T-cell (primary cell): ENCODE results near the gene UBQLN4. TPM values are rescaled to one million over a fixed set of nuclear protein-coding genes. Genes with fewer than 3 reads are reported as not detected.

Experiments used
- ATAC-seq, 4 experiments: fragments of 200-7000 bp in 3 of 4; fragments of 150-1000 bp in 1 of 4; cut with Tn5 transposase; replicated peaks in 1 of 4; 1 replicate in 3 of 4; 2 replicates in 1 of 4; pipeline ENCODE4 v1.10.0; 2021; ENCODE audit warnings: moderate library complexity in 3 of 4, mild to moderate bottlenecking in 2 of 4, moderate number of reproducible peaks in 1 of 4
- CTCF ChIA-PET, 2 donors: fragments of 300-600 bp; sonication (Branson Sonifier 250); formaldehyde crosslinking; loops; one replicate each; lab custom pipeline; 2022; ENCODE audit warnings: antibody characterized with exemption in 2 of 2; lab: Charles Lee
- POLR2A ChIA-PET, 2 donors: fragments of 300-600 bp; sonication (Branson Sonifier 250); formaldehyde crosslinking; loops; one replicate each; lab custom pipeline; 2022; ENCODE audit warnings: antibody characterized with exemption in 2 of 2; lab: Charles Lee
- DNase-seq, 35 experiments: peaks; one replicate each; pipeline versions ENCODE4 v3.0.0 to v3.0.0-alpha.2; 2013 to 2023
- H3K27ac ChIP-seq: one replicate; pipeline ENCODE4 v1.5.1; 2013; ENCODE audit warnings: low read length
- H3K27me3 ChIP-seq, 2 experiments: replicated peaks in 1 of 2; 1 replicate in 1 of 2; 2 replicates in 1 of 2; pipeline versions ENCODE4 v1.6.1 to v1.7.0; 2013; ENCODE audit warnings: low read length in 1 of 2, mixed read lengths in 1 of 2; ENCODE audit not compliant: control insufficient read depth in 2 of 2, insufficient read depth in 2 of 2; ENCODE audit errors: extremely low read depth in 1 of 2
- H3K36me3 ChIP-seq, 2 donors: 1 replicate in 1 of 2; 2 replicates in 1 of 2; pipeline versions ENCODE4 v1.6.1 to v1.7.0; 2013; ENCODE audit warnings: low read length in 1 of 2; ENCODE audit not compliant: control insufficient read depth in 2 of 2, insufficient read depth in 1 of 2; ENCODE audit errors: extremely low read depth in 1 of 2
- H3K4me1 ChIP-seq, 2 experiments: 1 replicate in 1 of 2; 2 replicates in 1 of 2; pipeline versions ENCODE4 v1.6.1 to v1.7.0; 2013; ENCODE audit warnings: low read length in 2 of 2, mixed read lengths in 1 of 2; ENCODE audit not compliant: insufficient read depth in 2 of 2, control insufficient read depth in 1 of 2; ENCODE audit errors: extremely low read depth in 1 of 2
- H3K4me3 ChIP-seq, 2 donors: 1 replicate in 1 of 2; 2 replicates in 1 of 2; pipeline versions ENCODE4 v1.5.1 to v1.7.0; 2013; ENCODE audit warnings: mild to moderate bottlenecking in 2 of 2, low read length in 1 of 2, moderate library complexity in 1 of 2; ENCODE audit not compliant: control insufficient read depth in 1 of 2; ENCODE audit errors: extremely low read depth in 1 of 2
- H3K9me3 ChIP-seq: 2 replicates; pipeline ENCODE4 v1.7.0; 2013
- H3K27ac Mint-ChIP-seq, 2 donors: one replicate each; pipeline ENCODE4 v1.8.0; 2020 to 2021; ENCODE audit warnings: mild to moderate bottlenecking in 2 of 2, mixed read lengths in 2 of 2
- H3K27me3 Mint-ChIP-seq, 2 donors: one replicate each; pipeline ENCODE4 v1.8.0; 2021 to 2022; ENCODE audit warnings: mixed read lengths in 2 of 2
- H3K36me3 Mint-ChIP-seq: one replicate; pipeline ENCODE4 v1.8.0; 2021; ENCODE audit warnings: mixed read lengths
- H3K4me1 Mint-ChIP-seq, 3 donors: one replicate each; pipeline ENCODE4 v1.8.0; 2020 to 2022; ENCODE audit warnings: mixed read lengths in 3 of 3, mild to moderate bottlenecking in 1 of 3
- H3K4me3 Mint-ChIP-seq, 3 donors: one replicate each; pipeline ENCODE4 v1.8.0; 2020 to 2022; ENCODE audit warnings: mild to moderate bottlenecking in 3 of 3, mixed read lengths in 3 of 3, moderate library complexity in 3 of 3
- H3K9me3 Mint-ChIP-seq, 3 donors: one replicate each; pipeline ENCODE4 v1.8.0; 2020 to 2022; ENCODE audit warnings: mixed read lengths in 3 of 3
- WGBS: methylation state at CpG from one replicate; pipeline ENCODE4 v1.1.5; 2013; ENCODE audit warnings: missing lambda C conversion rate; ENCODE audit not compliant: insufficient coverage; 5-methylcytosine and 5-hydroxymethylcytosine counted together
- total RNA-seq, 35 experiments: library from RNA in 6 of 35; stranded (reverse) in 6 of 35; fragments of 120-200 nt in 1 of 35; gene quantifications; one replicate each; pipeline versions ENCODE4 v1.2.1 to v1.2.4 and lab custom pipeline; 2013 to 2026

UBQLN4 gene
- total RNA-seq, 5 donors from 2014 or later (not counting 1 experiment from before 2014, with no cell fraction given): 21.9 to 39.6 (median 37.9) TPM

GRCh38 chr1:156052862-156053767 is 483 bp downstream of the UBQLN4 start:
- Histone ChIP-seq H3K4me1 (peaks cover 6 to 22% of the 10 kb centered on the region in 2 experiments), H3K27me3 (no peaks in the 10 kb centered on the region), H3K9me3 (no peaks in the 10 kb centered on the region), H3K36me3 (peaks cover 6 to 29% of the 10 kb centered on the region in 2 donors), H3K27ac (peak overlapping the region; percentile 31), H3K4me3 (peak overlapping the region; percentile 57 to 80)
- no peaks in the 10 kb centered on the region for H3K9me3 Mint-ChIP-seq
- CTCF ChIA-PET: interaction anchor here in 1 of 2 donors (0.9 kb wide), 1 partner anchor 90 kb away, joined by 4 read pairs; no protein-coding TSS in a partner anchor
- 0% methylated on average over 27 of the region's 63 CpGs for WGBS
- H3K4me3 Mint-ChIP-seq: peak overlapping the region; percentile 83 to 100 (median 93)
- peak overlapping the region; percentile 77 for H3K27ac Mint-ChIP-seq
- ATAC-seq (peak; percentile 35 to 50 (median 44)), DNase-seq (peak; percentile 24 to 74 (median 59))
- POLR2A ChIA-PET: interaction anchor here (0.6 to 0.7 kb wide), 3 partner anchors 688 to 1607 kb away, joined by 3 to 4 read pairs (median 3); partner anchors contain the start of gene MRPL24 (in 1 of the 2)
- no peaks in the 10 kb centered on the region for H3K27me3 Mint-ChIP-seq
- peaks cover 20% of the 10 kb centered on the region for H3K36me3 Mint-ChIP-seq
- H3K4me1 Mint-ChIP-seq: peaks cover 28 to 43% (median 34%) of the 10 kb centered on the region in 3 donors

DNA sequence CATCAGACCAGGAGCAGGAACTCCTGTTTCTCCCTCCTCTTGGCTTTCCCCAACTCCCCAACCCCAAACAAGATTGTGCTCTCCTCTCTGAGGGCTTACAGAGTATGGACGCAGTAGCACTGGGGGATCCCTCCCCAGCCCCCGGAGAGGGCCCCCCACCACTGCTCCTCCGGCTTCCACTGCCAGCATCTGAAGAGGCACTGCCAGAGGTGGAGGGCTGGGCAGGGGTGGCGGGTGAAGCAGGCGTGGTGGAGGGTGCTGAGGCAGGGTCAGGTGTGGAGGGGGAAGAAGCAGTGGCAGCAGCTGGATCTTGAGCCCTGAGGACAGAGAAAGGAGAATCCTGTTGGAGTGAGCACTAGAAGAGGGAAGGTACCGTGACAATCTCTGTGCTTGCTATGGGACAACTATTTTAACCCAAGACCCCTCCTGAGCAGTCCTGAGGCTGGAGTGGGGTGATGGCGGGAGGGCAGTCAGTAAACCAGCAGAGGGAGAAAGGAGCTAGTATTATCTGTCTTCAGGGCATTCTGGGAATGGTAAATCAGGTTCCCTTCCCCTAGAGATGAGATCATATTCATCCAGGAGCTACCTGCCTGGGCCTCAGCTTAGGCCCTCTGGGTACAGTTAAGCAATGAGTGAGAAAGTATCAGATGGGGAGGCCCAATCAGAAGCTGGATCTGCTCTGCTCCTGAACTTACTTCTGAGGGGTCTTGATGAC is 2.4 kb downstream of the UBQLN4 start:
- Mint-ChIP-seq H3K27ac (peak overlapping the region in 1 of 2 donors; percentile 40), H3K36me3 (peaks cover 17% of the 10 kb centered on the region)

DNA sequence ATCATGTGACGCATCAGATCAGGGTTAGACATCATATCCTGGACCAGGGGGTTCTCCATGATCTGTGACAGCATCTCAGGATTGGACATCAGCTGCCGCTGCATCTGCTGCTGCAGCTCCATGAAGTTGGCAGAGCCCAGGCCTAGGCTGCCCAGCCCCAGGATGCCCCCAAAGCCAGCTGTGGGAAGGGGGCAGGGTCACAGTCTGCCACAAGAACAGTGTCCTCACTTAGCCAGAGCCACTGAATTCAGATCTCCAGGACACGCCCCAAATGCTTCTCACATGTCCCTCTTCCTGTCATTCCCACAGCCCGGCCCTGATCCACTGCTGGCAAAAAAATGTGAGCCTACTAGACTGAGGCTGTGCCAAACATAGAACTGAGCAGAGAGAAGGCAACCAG is 3.2 kb downstream of the UBQLN4 start:
- Mint-ChIP-seq H3K9me3 (no peaks in the 10 kb centered on the region), H3K36me3 (peaks cover 17% of the 10 kb centered on the region), H3K27ac (no peak overlapping the region), H3K4me3 (no peak overlapping the region), H3K4me1 (peaks cover 20 to 30% (median 23%) of the 10 kb centered on the region in 3 donors), H3K27me3 (no peaks in the 10 kb centered on the region)
- H3K9me3 ChIP-seq: no peaks in the 10 kb centered on the region
- 90% methylated on average over 4 of the region's 4 CpGs for WGBS
- no peak for ATAC-seq
- no peak overlapping the region for H3K27ac ChIP-seq
- no peak overlapping the region for H3K4me3 ChIP-seq
- H3K27me3 ChIP-seq: no peaks in the 10 kb centered on the region
- CTCF ChIA-PET: interaction anchor here in 1 of 2 donors (0.6 kb wide), 1 partner anchor 178 kb away, joined by 10 read pairs; no protein-coding TSS in a partner anchor
- POLR2A ChIA-PET: no interaction called here
- peaks cover 3 to 20% of the 10 kb centered on the region in 2 experiments for H3K4me1 ChIP-seq
- peaks cover 6 to 34% of the 10 kb centered on the region in 2 donors for H3K36me3 ChIP-seq
- DNase-seq: no peak

More for the DNA sequence above, 2.4 kb downstream of the UBQLN4 start:
- no peak for ATAC-seq
- Histone ChIP-seq H3K36me3 (peaks cover 6 to 34% of the 10 kb centered on the region in 2 donors), H3K27ac (no peak overlapping the region), H3K4me1 (peaks cover 6 to 22% of the 10 kb centered on the region in 2 experiments), H3K9me3 (no peaks in the 10 kb centered on the region), H3K4me3 (no peak overlapping the region), H3K27me3 (no peaks in the 10 kb centered on the region)
- ChIA-PET CTCF (no interaction called here), POLR2A (no interaction called here)
- no CpG with 5 or more reads among the region's 7 CpGs for WGBS
- no peak for DNase-seq
- Mint-ChIP-seq H3K9me3 (no peaks in the 10 kb centered on the region), H3K4me3 (peak overlapping the region in 2 of 3 donors; percentile 1 to 31), H3K4me1 (peaks cover 25 to 38% (median 28%) of the 10 kb centered on the region in 3 donors), H3K27me3 (no peaks in the 10 kb centered on the region)

GRCh38 chr1:156048663-156049258 is 4.8 kb downstream of the UBQLN4 start:
- peaks cover 24% of the 10 kb centered on the region for H3K36me3 Mint-ChIP-seq
- H3K9me3 Mint-ChIP-seq: no peaks in the 10 kb centered on the region
- Histone ChIP-seq H3K27me3 (no peaks in the 10 kb centered on the region), H3K4me3 (no peak overlapping the region), H3K36me3 (peaks cover 6 to 42% of the 10 kb centered on the region in 2 donors), H3K27ac (no peak overlapping the region), H3K4me1 (peaks cover 2 to 18% of the 10 kb centered on the region in 2 experiments), H3K9me3 (no peaks in the 10 kb centered on the region)
- no peak overlapping the region for H3K27ac Mint-ChIP-seq
- H3K27me3 Mint-ChIP-seq: no peaks in the 10 kb centered on the region
- CTCF ChIA-PET: no interaction called here
- H3K4me1 Mint-ChIP-seq: peaks cover 17 to 25% (median 18%) of the 10 kb centered on the region in 3 donors
- no peak for DNase-seq
- POLR2A ChIA-PET: no interaction called here
- no peak overlapping the region for H3K4me3 Mint-ChIP-seq
- ATAC-seq: no peak
- no CpG with 5 or more reads among the region's 3 CpGs for WGBS

GRCh38 chr1:156045076-156045475 is 8.5 kb downstream of the UBQLN4 start:
- POLR2A ChIA-PET: no interaction called here

More at GRCh38 chr1:156045076-156045475, 8.5 kb downstream of the UBQLN4 start:
- no peaks in the 10 kb centered on the region for H3K9me3 ChIP-seq
- H3K27me3 ChIP-seq: no peaks in the 10 kb centered on the region
- H3K4me1 Mint-ChIP-seq: peaks cover 0 to 12% (median 6%) of the 10 kb centered on the region in 3 donors
- H3K36me3 Mint-ChIP-seq: peaks cover 47% of the 10 kb centered on the region
- no peak overlapping the region for H3K4me3 ChIP-seq
- ATAC-seq: peak in 1 of 4 experiments; percentile 23
- DNase-seq: peak in 1 of 35 experiments; percentile 2
- 30% methylated on average over 3 of the region's 4 CpGs for WGBS
- H3K27ac ChIP-seq: no peak overlapping the region
- H3K4me1 ChIP-seq: peaks cover 0 to 7% of the 10 kb centered on the region in 2 experiments
- peak overlapping the region; percentile 59 to 63 for H3K27ac Mint-ChIP-seq
- no peaks in the 10 kb centered on the region for H3K9me3 Mint-ChIP-seq
- CTCF ChIA-PET: interaction anchor here in 1 of 2 donors (0.7 kb wide), 2 partner anchors 288 to 731 kb away, joined by 3 read pairs; no protein-coding TSS in a partner anchor
- H3K27me3 Mint-ChIP-seq: no peaks in the 10 kb centered on the region
- no peak overlapping the region for H3K4me3 Mint-ChIP-seq
- H3K36me3 ChIP-seq: peaks cover 11 to 61% of the 10 kb centered on the region in 2 donors
